Lower leg skin (tissue), 4 donors: Measurements from ENCODE around the gene CAPN15. TPM values are rescaled to one million over a fixed set of nuclear protein-coding genes. Genes with fewer than 3 reads are reported as not detected.

Source experiments
- DNase-seq, 2 donors: peaks; one replicate each; pipeline ENCODE4 v3.0.0-alpha.2; 2019; ENCODE audit warnings: low spot score in 2 of 2
- H3K4me3 ChIP-seq: fragments of 200-600 bp; sonication (generic); 2 replicates; pipeline ENCODE4 v1.5.1; 2017; ENCODE audit warnings: mild to moderate bottlenecking, low read depth; ENCODE audit not compliant: poor library complexity, severe bottlenecking
- CTCF ChIP-seq, 3 donors: fragments of 450-650 bp; IDR thresholded peaks; one replicate each; pipeline ENCODE4 v1.5.1; 2016; ENCODE audit warnings: antibody characterized with exemption in 3 of 3, mild to moderate bottlenecking in 3 of 3, moderate library complexity in 2 of 3
- POLR2A ChIP-seq, 2 donors: fragments of 450-650 bp; IDR thresholded peaks; one replicate each; pipeline ENCODE4 v1.6.1; 2016 to 2017; ENCODE audit warnings: antibody characterized with exemption in 2 of 2, mild to moderate bottlenecking in 1 of 2, moderate library complexity in 1 of 2
- WGBS, 2 donors: methylation state at CpG; one replicate each; pipeline ENCODE4 v1.1.5; 2018; 5-methylcytosine and 5-hydroxymethylcytosine counted together
- intact Hi-C: fragments of 100-400 bp; cut with DNase I; formaldehyde crosslinking; loops from one replicate; pipeline ENCODE4 v1.15.0; 2023; ENCODE audit warnings: low total_unique reads
- total RNA-seq, 4 donors: library from RNA; depleted of rRNA; stranded (reverse); fragments of >200 nt; gene quantifications; one replicate each; pipeline ENCODE4 v1.1.0, GENCODE V29; 2016

Gene CAPN15
- total RNA-seq, 4 donors from 2014 or later, result 80.8 to 95.5 (median 84.6) TPM

- 82% methylated on average over 11 of the region's 11 CpGs for WGBS, 2 donors
- no peak for DNase-seq
- no peak overlapping the region for H3K4me3 ChIP-seq
- intact Hi-C loops, result no loop called here
- no peak for TF ChIP-seq CTCF (IDR thresholded peaks at IDR 0.05)
- TF ChIP-seq POLR2A (IDR thresholded peaks at IDR 0.05), result no peak
Measured at GRCh38 chr16:497258-497657, 30.3 kb upstream of the CAPN15 start.

GRCh38 chr16:499924-500323, 27.6 kb upstream of the CAPN15 start:
- TF ChIP-seq POLR2A (IDR thresholded peaks at IDR 0.05), result no peak
- TF ChIP-seq CTCF (IDR thresholded peaks at IDR 0.05), result no peak
- no peak overlapping the region for H3K4me3 ChIP-seq
- no peak for DNase-seq
- intact Hi-C loops, result no loop called here
- 87 to 92% methylated on average over 12 of the region's 12 CpGs for WGBS, 2 donors

GRCh38 chr16:500709-501108, 26.8 kb upstream of the CAPN15 start:
- 84 to 90% methylated on average over 12 of the region's 12 CpGs for WGBS, 2 donors
- intact Hi-C loops, result no loop called here
- DNase-seq, result no peak

GRCh38 chr16:502179-502943, 25.2 kb upstream of the CAPN15 start:
- no peak for TF ChIP-seq CTCF (IDR thresholded peaks at IDR 0.05)
- H3K4me3 ChIP-seq, result no peak overlapping the region
- intact Hi-C loops, result no loop called here
- no peak for DNase-seq
- 76 to 79% methylated on average over 19 to 21 of the region's 22 CpGs for WGBS, 2 donors

More at GRCh38 chr16:500709-501108, 26.8 kb upstream of the CAPN15 start:
- no peak overlapping the region for H3K4me3 ChIP-seq
- no peak for TF ChIP-seq CTCF (IDR thresholded peaks at IDR 0.05)
- no peak for TF ChIP-seq POLR2A (IDR thresholded peaks at IDR 0.05)

GRCh38 chr16:503150-504071, 24.1 kb upstream of the CAPN15 start:
- no peak for DNase-seq
- intact Hi-C loops, result no loop called here
- no peak overlapping the region for H3K4me3 ChIP-seq
- no peak for TF ChIP-seq CTCF (IDR thresholded peaks at IDR 0.05)
- no peak for TF ChIP-seq POLR2A (IDR thresholded peaks at IDR 0.05)
- 95 to 96% methylated on average over 23 of the region's 23 CpGs for WGBS, 2 donors
